Spleen (tissue), 11 donors: ENCODE data around the gene PPCDC. TPM values are rescaled to one million over a fixed set of nuclear protein-coding genes. Genes with fewer than 3 reads are reported as not detected.
A peak's percentile ranks its signal among the peaks of the same experiment; 100 is the strongest.

Experiments
- DNase-seq: peaks from one replicate; pipeline ENCODE4 v3.0.0-alpha.2; 2020
- H3K27ac ChIP-seq, 8 donors: fragments of 200-600 bp; sonication (generic) in 7 of 8; 1 replicate in 4 of 8; 2 replicates in 4 of 8; pipeline versions ENCODE4 v1.5.0 to v1.8.0; 2016 to 2021; ENCODE audit warnings: inconsistent platforms in 4 of 8, mild to moderate bottlenecking in 4 of 8, moderate library complexity in 1 of 8
- H3K27me3 ChIP-seq, 7 donors: fragments of 200-600 bp; sonication (generic) in 6 of 7; replicated peaks in 1 of 7; 1 replicate in 4 of 7; 2 replicates in 3 of 7; pipeline versions ENCODE4 v1.5.0 to v1.8.0; 2016 to 2021; ENCODE audit warnings: inconsistent platforms in 3 of 7, mild to moderate bottlenecking in 1 of 7
- H3K36me3 ChIP-seq, 6 donors: fragments of 200-600 bp; sonication (generic) in 5 of 6; 1 replicate in 4 of 6; 2 replicates in 2 of 6; pipeline versions ENCODE4 v1.5.0 to v1.8.0; 2016 to 2021; ENCODE audit warnings: inconsistent platforms in 2 of 6
- H3K4me1 ChIP-seq, 6 donors: fragments of 200-600 bp; sonication (generic) in 5 of 6; 1 replicate in 3 of 6; 2 replicates in 3 of 6; pipeline versions ENCODE4 v1.5.0 to v1.8.0; 2016 to 2021; ENCODE audit warnings: inconsistent platforms in 3 of 6
- H3K4me3 ChIP-seq, 8 donors: fragments of 200-600 bp; sonication (generic) in 7 of 8; 1 replicate in 4 of 8; 2 replicates in 4 of 8; pipeline versions ENCODE4 v1.5.0 to v1.8.0; 2016 to 2021; ENCODE audit warnings: inconsistent platforms in 4 of 8, mild to moderate bottlenecking in 4 of 8, moderate library complexity in 2 of 8
- H3K9me3 ChIP-seq, 8 donors: fragments of 200-600 bp; sonication (generic) in 7 of 8; 1 replicate in 4 of 8; 2 replicates in 4 of 8; pipeline versions ENCODE4 v1.5.0 to v1.8.0; 2016 to 2021; ENCODE audit warnings: inconsistent platforms in 4 of 8
- POLR2A ChIP-seq, 3 donors: fragments of 450-650 bp; IDR thresholded peaks; one replicate each; pipeline ENCODE4 v1.5.1; 2017; ENCODE audit warnings: antibody characterized with exemption in 3 of 3, mild to moderate bottlenecking in 1 of 3
- POLR2AphosphoS5 ChIP-seq, 3 donors: sonication (generic); formaldehyde crosslinking; IDR thresholded peaks; one replicate each; pipeline ENCODE4 v1.5.1; 2017; ENCODE audit warnings: antibody characterized with exemption in 3 of 3
- WGBS, 5 donors: extraction: QIAGEN DNeasy Blood & Tissue Kit in 3 of 5; methylation state at CpG; one replicate each; pipeline versions ENCODE4 v1.1.5 to v1.1.7; 2013 to 2018; 5-methylcytosine and 5-hydroxymethylcytosine counted together
- intact Hi-C: fragments of 100-400 bp; cut with DNase I; formaldehyde crosslinking; loops from one replicate; pipeline ENCODE4 v1.15.0; 2023; ENCODE audit warnings: low total_unique reads
- polyA plus RNA-seq, 3 donors: library from polyadenylated mRNA; stranded (reverse); fragments of 200-250 nt; gene quantifications; one replicate each; pipeline ENCODE4 v1.2.1, GENCODE V29; 2013
- total RNA-seq, 7 donors: library from RNA; depleted of rRNA in 3 of 7; stranded (reverse); fragments of >200 nt in 3 of 7; fragmentation: NEBNext Ultra II Directional in 4 of 7; extraction: Animal tissue kit (Norgen Biotek cat#: 25700) in 4 of 7; gene quantifications; one replicate each; pipeline versions ENCODE4 v1.1.0 to v1.2.1, GENCODE V29; 2016 to 2021
- TF ChIP-seq, protein P1 (sequence below), 11 experiments: fragments of 200-600 bp in 7 of 11; fragments of 450-650 bp in 4 of 11; sonication (generic) in 4 of 11; IDR thresholded peaks in 8 of 11; conservative IDR thresholded peaks in 3 of 11; 1 replicate in 7 of 11; 2 replicates in 4 of 11; pipeline versions ENCODE4 v1.4.0 to v1.8.0; 2016 to 2021; ENCODE audit warnings: antibody characterized with exemption in 11 of 11, inconsistent platforms in 4 of 11, mild to moderate bottlenecking in 1 of 11
- donor health status: healthy with polysubstance abuse.
- donor health status: DM: no; HTN: no; CAD: no; lungs with moderate emphysema.
- donor health status: DM: no; HTN: no; CAD: no.
- donor health status: Bipolar disorder and iron deficiency.
- donor health status: healthy.
- donor health status: DM: no; HTN: no; CAD: no.
- donor health status: DM: yes; HTN: yes; CAD: no.

The PPCDC gene
- total and polyA plus RNA-seq, 10 donors = 13.8 to 29.0 (median 22.2) TPM

DNA sequence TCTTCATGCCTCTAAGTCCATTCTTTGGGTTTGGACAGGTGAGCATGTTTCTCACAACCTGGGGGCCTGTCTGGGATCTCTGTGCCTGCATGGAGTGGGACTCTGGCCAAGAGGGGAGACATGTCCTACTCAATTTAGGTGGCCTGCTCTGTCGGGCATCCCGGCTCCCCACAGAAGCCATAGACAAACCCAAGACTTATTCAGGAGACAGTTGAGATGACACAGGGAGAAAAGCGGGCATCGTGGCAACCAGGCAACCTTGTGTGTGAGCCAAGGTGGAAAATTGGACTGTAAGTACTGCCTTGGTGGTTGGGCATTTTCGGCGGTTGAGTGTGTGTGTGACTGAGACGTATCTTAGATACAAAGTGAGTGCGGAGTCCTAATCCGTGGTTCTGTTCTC, 40.5 kb downstream of the PPCDC start:
- TF ChIP-seq POLR2A (IDR thresholded peaks at IDR 0.05) = no peak
- no peak for TF ChIP-seq POLR2AphosphoS5 (IDR thresholded peaks at IDR 0.05)
- TF ChIP-seq, protein P1, sequence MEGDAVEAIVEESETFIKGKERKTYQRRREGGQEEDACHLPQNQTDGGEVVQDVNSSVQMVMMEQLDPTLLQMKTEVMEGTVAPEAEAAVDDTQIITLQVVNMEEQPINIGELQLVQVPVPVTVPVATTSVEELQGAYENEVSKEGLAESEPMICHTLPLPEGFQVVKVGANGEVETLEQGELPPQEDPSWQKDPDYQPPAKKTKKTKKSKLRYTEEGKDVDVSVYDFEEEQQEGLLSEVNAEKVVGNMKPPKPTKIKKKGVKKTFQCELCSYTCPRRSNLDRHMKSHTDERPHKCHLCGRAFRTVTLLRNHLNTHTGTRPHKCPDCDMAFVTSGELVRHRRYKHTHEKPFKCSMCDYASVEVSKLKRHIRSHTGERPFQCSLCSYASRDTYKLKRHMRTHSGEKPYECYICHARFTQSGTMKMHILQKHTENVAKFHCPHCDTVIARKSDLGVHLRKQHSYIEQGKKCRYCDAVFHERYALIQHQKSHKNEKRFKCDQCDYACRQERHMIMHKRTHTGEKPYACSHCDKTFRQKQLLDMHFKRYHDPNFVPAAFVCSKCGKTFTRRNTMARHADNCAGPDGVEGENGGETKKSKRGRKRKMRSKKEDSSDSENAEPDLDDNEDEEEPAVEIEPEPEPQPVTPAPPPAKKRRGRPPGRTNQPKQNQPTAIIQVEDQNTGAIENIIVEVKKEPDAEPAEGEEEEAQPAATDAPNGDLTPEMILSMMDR (IDR thresholded peaks at IDR 0.05 in 8 of 11, conservative IDR thresholded peaks at IDR 0.05 in 3 of 11) = no peak
- WGBS, 5 donors = 90 to 99% (median 97%) methylated on average over 9 of the region's 9 CpGs

DNA sequence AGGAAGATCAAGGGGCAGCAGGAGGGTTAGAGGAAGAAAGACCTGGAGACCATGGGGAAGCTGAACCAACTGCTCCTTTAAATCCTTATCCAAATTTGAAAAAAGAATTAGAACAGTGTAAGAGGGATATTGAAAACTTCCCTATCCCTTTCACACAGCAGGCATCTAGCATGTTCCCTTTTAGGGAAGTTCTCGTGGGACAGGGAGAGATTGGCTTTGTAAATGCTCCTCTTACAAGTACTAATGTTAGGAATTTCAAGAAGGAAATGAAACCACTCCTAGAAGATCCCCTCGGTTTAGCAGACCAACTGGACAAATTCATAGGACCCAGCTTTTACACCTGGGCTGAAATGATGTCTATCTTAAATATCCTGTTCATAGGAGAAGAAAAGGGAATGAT, 41.5 kb downstream of the PPCDC start:
- DNase-seq = no peak
- no peaks in the 10 kb centered on the region for H3K27me3 ChIP-seq
- peaks cover 10 to 76% (median 15%) of the 10 kb centered on the region in 6 donors for H3K4me1 ChIP-seq
- TF ChIP-seq, protein P1 (IDR thresholded peaks at IDR 0.05 in 8 of 11, conservative IDR thresholded peaks at IDR 0.05 in 3 of 11) = no peak
- TF ChIP-seq POLR2AphosphoS5 (IDR thresholded peaks at IDR 0.05) = no peak
- no peak for TF ChIP-seq POLR2A (IDR thresholded peaks at IDR 0.05)
- intact Hi-C loops = no loop called here
- H3K36me3 ChIP-seq = peaks cover 0 to under 1% (median 0%) of the 10 kb centered on the region in 6 donors
- 41 to 61% (median 47%) methylated on average over 2 of the region's 2 CpGs for WGBS, 5 donors
- H3K4me3 ChIP-seq = no peak overlapping the region
- peaks cover 0 to 16% (median 9%) of the 10 kb centered on the region in 8 donors for H3K9me3 ChIP-seq
- peak overlapping the region in 3 of 8 donors; percentile 0 to 51 (median 22) for H3K27ac ChIP-seq

More for the DNA sequence above, 40.5 kb downstream of the PPCDC start:
- peak overlapping the region in 1 of 8 donors; percentile 51 for H3K27ac ChIP-seq
- H3K27me3 ChIP-seq = no peaks in the 10 kb centered on the region
- DNase-seq = no peak
- H3K4me1 ChIP-seq = peaks cover 3 to 67% (median 6%) of the 10 kb centered on the region in 6 donors
- no peak overlapping the region for H3K4me3 ChIP-seq
- H3K9me3 ChIP-seq = peaks cover 0 to 16% (median 9%) of the 10 kb centered on the region in 8 donors
- intact Hi-C loops = no loop called here
- peaks cover 0 to 5% (median 0%) of the 10 kb centered on the region in 6 donors for H3K36me3 ChIP-seq

DNA sequence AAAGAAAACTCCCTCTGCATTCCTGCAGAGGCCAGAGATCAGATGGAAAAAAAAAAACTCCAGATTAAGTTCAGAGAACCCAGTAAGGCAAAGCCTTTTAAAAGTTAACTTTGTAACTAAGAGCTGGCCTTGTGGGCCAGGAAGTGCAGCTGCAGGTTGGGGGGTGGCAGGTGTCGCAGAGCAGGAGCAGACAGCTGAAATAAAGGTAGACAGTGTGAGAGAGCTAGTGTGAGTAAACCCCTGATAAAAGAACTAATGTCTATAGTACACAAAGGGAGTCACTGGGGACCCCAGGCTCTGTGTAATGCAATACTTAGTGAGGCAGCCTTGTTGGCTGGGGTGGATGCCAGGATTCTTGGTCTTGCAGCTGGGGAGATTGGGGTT, 42.1 kb downstream of the PPCDC start:
- DNase-seq = no peak
- no peaks in the 10 kb centered on the region for H3K27me3 ChIP-seq
- H3K4me3 ChIP-seq = no peak overlapping the region
- peaks cover 12 to 82% (median 20%) of the 10 kb centered on the region in 6 donors for H3K4me1 ChIP-seq
- peak overlapping the region in 4 of 8 donors; percentile 22 to 51 (median 24) for H3K27ac ChIP-seq
- intact Hi-C loops = no loop called here
- TF ChIP-seq POLR2A (IDR thresholded peaks at IDR 0.05) = no peak
- TF ChIP-seq, protein P1 (IDR thresholded peaks at IDR 0.05 in 8 of 11, conservative IDR thresholded peaks at IDR 0.05 in 3 of 11) = no peak
- TF ChIP-seq POLR2AphosphoS5 (IDR thresholded peaks at IDR 0.05) = no peak
- no peaks in the 10 kb centered on the region for H3K36me3 ChIP-seq
- WGBS, 5 donors = 46 to 62% (median 56%) methylated on average over 1 of the region's 1 CpG
- H3K9me3 ChIP-seq = peaks cover 0 to 16% (median 9%) of the 10 kb centered on the region in 8 donors

DNA sequence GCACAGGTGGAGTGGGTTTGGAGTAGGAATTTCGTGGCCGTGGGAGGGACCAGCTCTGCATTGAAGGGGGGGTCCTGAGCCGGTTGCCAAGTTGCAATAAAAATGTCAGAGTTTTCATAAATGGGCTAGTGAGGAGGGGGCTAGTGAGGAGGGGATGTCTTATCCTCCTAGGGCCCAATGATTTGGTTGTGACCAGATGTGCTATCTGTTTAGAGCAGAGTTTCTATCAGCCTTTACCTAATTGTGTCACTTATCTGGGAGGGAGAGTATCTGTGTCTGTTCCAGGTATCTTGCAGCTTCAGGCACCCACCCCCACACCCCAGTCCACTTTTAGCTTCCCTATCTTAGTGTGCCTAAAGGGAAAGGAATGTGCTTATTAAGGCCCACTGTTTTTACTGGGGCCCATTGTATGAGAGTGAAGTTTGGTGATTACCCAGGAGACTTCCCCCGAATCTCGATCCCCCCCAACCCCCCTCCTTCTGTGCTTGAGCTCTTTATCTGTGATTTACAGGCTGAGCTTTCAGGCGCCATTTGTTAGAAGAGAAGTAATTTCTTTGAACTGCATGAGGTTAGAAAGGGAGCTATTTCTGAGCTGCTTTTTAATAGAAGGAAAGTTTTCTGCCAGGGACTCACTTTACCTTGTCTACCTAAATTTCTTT, 42.6 kb downstream of the PPCDC start:
- TF ChIP-seq, protein P1 (IDR thresholded peaks at IDR 0.05 in 8 of 11, conservative IDR thresholded peaks at IDR 0.05 in 3 of 11) = no peak
- no peak for TF ChIP-seq POLR2AphosphoS5 (IDR thresholded peaks at IDR 0.05)
- TF ChIP-seq POLR2A (IDR thresholded peaks at IDR 0.05) = no peak
- peak overlapping the region in 4 of 8 donors; percentile 22 to 51 (median 24) for H3K27ac ChIP-seq
- no peak overlapping the region for H3K4me3 ChIP-seq
- intact Hi-C loops = no loop called here
- 65 to 79% (median 74%) methylated on average over 6 of the region's 6 CpGs for WGBS, 5 donors
- H3K27me3 ChIP-seq = no peaks in the 10 kb centered on the region
- DNase-seq = no peak
- H3K9me3 ChIP-seq = peaks cover 0 to 16% (median 9%) of the 10 kb centered on the region in 8 donors
- no peaks in the 10 kb centered on the region for H3K36me3 ChIP-seq
- peaks cover 12 to 82% (median 20%) of the 10 kb centered on the region in 6 donors for H3K4me1 ChIP-seq
